Mesangial cell (primary cell): ENCODE results near the gene CXorf49. TPM values are rescaled to one million over a fixed set of nuclear protein-coding genes. Genes with fewer than 3 reads are reported as not detected.

Source experiments
- total RNA-seq: library from RNA; depleted of rRNA; stranded (reverse); fragments of >200 nt; gene quantifications from 2 replicates; pipeline ENCODE4 v1.2.3, GENCODE V29; 2015

Gene CXorf49
- not detected in 2 replicates for total RNA-seq

DNA sequence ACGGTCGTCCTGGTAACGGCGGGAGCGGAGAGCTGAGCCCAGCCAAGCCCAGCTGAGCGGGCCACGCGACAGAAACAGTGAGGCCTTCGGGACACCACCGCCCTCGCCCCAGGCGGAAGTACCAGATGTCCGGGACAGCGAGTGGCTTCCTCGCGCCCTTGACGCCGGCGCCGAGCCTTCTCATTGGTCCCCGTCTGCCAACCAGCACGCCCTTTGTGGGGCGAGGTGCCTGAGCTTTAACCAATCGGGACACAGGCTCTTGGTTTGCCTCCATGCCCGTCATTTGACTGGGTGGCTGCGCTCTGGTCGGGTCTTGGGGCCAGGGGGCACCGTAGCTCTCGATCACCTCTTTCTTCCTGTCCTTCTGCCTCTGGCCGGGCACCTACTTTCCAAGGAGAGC is at the start of gene CXorf49:
Gene CXorf49, minus strand, starts transcription at position 101 of the 400 bp plus-strand sequence. CDS start 134 bp downstream, outside the sequence.

DNA sequence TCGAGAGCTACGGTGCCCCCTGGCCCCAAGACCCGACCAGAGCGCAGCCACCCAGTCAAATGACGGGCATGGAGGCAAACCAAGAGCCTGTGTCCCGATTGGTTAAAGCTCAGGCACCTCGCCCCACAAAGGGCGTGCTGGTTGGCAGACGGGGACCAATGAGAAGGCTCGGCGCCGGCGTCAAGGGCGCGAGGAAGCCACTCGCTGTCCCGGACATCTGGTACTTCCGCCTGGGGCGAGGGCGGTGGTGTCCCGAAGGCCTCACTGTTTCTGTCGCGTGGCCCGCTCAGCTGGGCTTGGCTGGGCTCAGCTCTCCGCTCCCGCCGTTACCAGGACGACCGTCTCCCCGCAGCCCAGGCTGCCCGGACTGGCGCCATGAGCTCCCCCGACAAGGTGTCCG is 45.0 kb upstream of the CXorf49 start, which contains the start of gene CXorf49B:
Gene CXorf49B, plus strand, starts transcription at position 301 of the 400 bp plus-strand sequence. Its CDS starts 75 bp downstream, at position 376.

DNA sequence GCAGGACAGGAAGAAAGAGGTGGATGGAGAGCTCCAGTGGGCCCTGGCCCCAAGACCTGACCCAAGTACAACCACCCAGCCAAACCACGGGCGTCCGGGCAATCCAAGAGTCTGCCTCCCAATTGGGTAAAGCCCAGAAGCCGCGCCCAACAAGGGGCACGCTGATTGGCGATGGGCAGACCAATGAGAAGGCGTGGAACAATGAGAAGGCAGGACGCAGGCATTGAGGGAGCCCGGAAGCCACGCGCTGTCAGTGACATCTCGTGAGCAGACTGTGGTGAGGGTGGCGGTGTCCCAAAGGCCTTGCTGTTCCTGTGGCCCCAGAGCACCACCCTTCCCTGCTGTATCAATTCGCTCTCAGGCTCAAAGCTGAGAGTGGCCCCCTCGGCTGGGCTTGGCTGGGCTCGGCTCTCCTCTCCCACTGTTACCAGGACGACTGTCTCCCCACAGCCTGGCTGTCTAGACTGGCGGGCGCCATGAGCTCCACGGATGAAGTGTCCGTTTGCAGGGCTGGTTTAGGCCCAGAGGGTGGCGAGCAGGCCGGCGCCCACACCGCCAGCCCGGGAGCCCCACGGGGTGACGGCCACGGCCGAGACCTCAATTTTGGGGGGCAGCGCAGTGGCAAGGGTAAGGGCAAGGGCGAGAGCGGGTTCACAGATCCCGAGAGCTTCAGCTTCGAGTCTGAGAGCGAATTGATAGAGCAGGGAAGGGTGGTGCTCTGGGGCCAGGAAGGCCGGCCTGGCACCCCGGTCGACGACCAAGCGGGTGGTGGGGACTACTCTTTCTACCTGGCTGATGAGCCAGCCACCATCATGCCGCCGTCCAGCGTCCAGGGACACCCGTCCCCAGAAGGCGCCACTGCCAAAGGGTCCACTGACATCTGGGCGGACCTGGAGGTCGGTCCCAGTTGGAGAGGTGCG is 50.5 kb downstream of the CXorf49 start, which contains the start of gene LOC101059915:
Gene LOC101059915, plus strand, starts transcription at position 219 of the 920 bp plus-strand sequence.

Other genes starting within 250 kb of the CXorf49 start
- 27.4 and 73.7 TPM in 2 replicates for gene OGT, start 185.2 kb downstream of the CXorf49 start, total RNA-seq
- 0.63 and 0.65 TPM in 2 replicates for gene GCNA, start 139.8 kb downstream of the CXorf49 start, total RNA-seq
- not detected in 2 replicates for gene CXCR3, start 99.8 kb downstream of the CXorf49 start, total RNA-seq
- not detected in 2 replicates for gene CXorf49B, start 45.1 kb upstream of the CXorf49 start, total RNA-seq
- gene NHSL2, start 192.6 kb upstream of the CXorf49 start, total RNA-seq = 2.0 and 2.8 TPM in 2 replicates